ENCODE data around the gene ELMOD1. TPM values are rescaled to one million over a fixed set of nuclear protein-coding genes. Genes with fewer than 3 reads are reported as not detected.

The ELMOD1 gene
- total RNA-seq (0.47 TPM), polyA plus RNA-seq (ENCODE audit: insufficient read depth, low read depth, low replicate concordance) (2.6 TPM)
- long read RNA-seq, donor 1 = 0 reads
- long read RNA-seq, donor 2 = 0 reads
- long read RNA-seq, donor 3 = 0 reads
- long read RNA-seq, donor 4 = 0 reads
- long read RNA-seq, donor 5 = 0 reads
- long read RNA-seq, donor 6 = 0 reads
- long read RNA-seq, donor 7, partial matches to known transcripts = 0 of 1 reads
- long read RNA-seq, donor 7, other reads (novel, unspliced or antisense) = 1 of 1 reads
- long read RNA-seq, donor 8 = 0 reads
- long read RNA-seq, donor 9 = 0 reads
- long read RNA-seq, donor 10 = 0 reads

- intact Hi-C loops (cut with DNase I) = no loop called here
- Histone ChIP-seq H3K9me3 (ENCODE audit: control insufficient read depth in 2 of 3, insufficient read depth in 1 of 3, low read length in 3 of 3) (no peaks in the 10 kb centered on the region), H3K36me3 (ENCODE audit: control insufficient read depth in 2 of 3, insufficient read depth in 3 of 3, low read length in 3 of 3) (no peaks in the 10 kb centered on the region), H3K27ac (ENCODE audit: low read depth in 2 of 2, low read length in 2 of 2) (no peak within 1 kb of the TSS), H3K4me1 (ENCODE audit: control insufficient read depth in 2 of 3, insufficient read depth in 2 of 3, low read depth in 1 of 3, low read length in 3 of 3) (peaks cover 0 to 11% (median 4%) of the 10 kb centered on the region in 3 donors), H3K27me3 (ENCODE audit: control insufficient read depth, insufficient read depth, low read length) (peaks cover 36% of the 10 kb centered on the region), H3K9ac (ENCODE audit: low read length in 3 of 3) (peak within 1 kb of the TSS in 1 of 3 donors; percentile 54), H3K4me3 (ENCODE audit: low read length in 3 of 3) (peak within 1 kb of the TSS; percentile 63 to 81 (median 75))
- FAIRE-seq (no peak), DNase-seq (peak; percentile 63 to 81 (median 79))
- no peak for TF ChIP-seq CTCF (IDR thresholded peaks at IDR 0.05; ENCODE audit: borderline replicate concordance, extremely low read depth, insufficient read depth)
Observed at GRCh38 chr11:107590460-107591377, at the start of gene ELMOD1. Gene ELMOD1, plus strand, starts transcription at chr11:107591147. Its CDS starts 27,043 bp downstream, at chr11:107618190.

- peaks cover 0 to 1% (median under 1%) of the 10 kb centered on the region in 3 donors for H3K4me1 ChIP-seq (ENCODE audit: control insufficient read depth in 2 of 3, insufficient read depth in 2 of 3, low read depth in 1 of 3, low read length in 3 of 3)
- no peak overlapping the region for H3K9ac ChIP-seq (ENCODE audit: low read length in 3 of 3)
- DNase-seq (no peak), FAIRE-seq (no peak)
- peaks cover 0 to 2% (median 0%) of the 10 kb centered on the region in 3 donors for H3K36me3 ChIP-seq (ENCODE audit: control insufficient read depth in 2 of 3, insufficient read depth in 3 of 3, low read length in 3 of 3)
- no peak overlapping the region for H3K4me3 ChIP-seq (ENCODE audit: low read length in 3 of 3)
- H3K9me3 ChIP-seq (ENCODE audit: control insufficient read depth in 2 of 3, insufficient read depth in 1 of 3, low read length in 3 of 3) = no peaks in the 10 kb centered on the region
- no peak for TF ChIP-seq CTCF (IDR thresholded peaks at IDR 0.05; ENCODE audit: borderline replicate concordance, extremely low read depth, insufficient read depth)
- intact Hi-C loops (cut with DNase I) = no loop called here
- no peaks in the 10 kb centered on the region for H3K27me3 ChIP-seq (ENCODE audit: control insufficient read depth, insufficient read depth, low read length)
- H3K27ac ChIP-seq (ENCODE audit: low read depth in 2 of 2, low read length in 2 of 2) = no peak overlapping the region
Observed at GRCh38 chr11:107545101-107545514, 45.8 kb upstream of the ELMOD1 start.

- intact Hi-C loops (cut with DNase I) = no loop called here
- TF ChIP-seq CTCF (IDR thresholded peaks at IDR 0.05; ENCODE audit: borderline replicate concordance, extremely low read depth, insufficient read depth) = no peak
- DNase-seq (no peak), FAIRE-seq (no peak)
- H3K36me3 ChIP-seq (ENCODE audit: control insufficient read depth in 2 of 3, insufficient read depth in 3 of 3, low read length in 3 of 3) = peaks cover 0 to 2% (median 2%) of the 10 kb centered on the region in 3 donors
- peaks cover 0 to 3% (median 3%) of the 10 kb centered on the region in 3 donors for H3K4me1 ChIP-seq (ENCODE audit: control insufficient read depth in 2 of 3, insufficient read depth in 2 of 3, low read depth in 1 of 3, low read length in 3 of 3)
- H3K9ac ChIP-seq (ENCODE audit: low read length in 3 of 3) = no peak overlapping the region
- no peak overlapping the region for H3K4me3 ChIP-seq (ENCODE audit: low read length in 3 of 3)
- H3K27ac ChIP-seq (ENCODE audit: low read depth in 2 of 2, low read length in 2 of 2) = no peak overlapping the region
- no peaks in the 10 kb centered on the region for H3K9me3 ChIP-seq (ENCODE audit: control insufficient read depth in 2 of 3, insufficient read depth in 1 of 3, low read length in 3 of 3)
- no peaks in the 10 kb centered on the region for H3K27me3 ChIP-seq (ENCODE audit: control insufficient read depth, insufficient read depth, low read length)
Observed at GRCh38 chr11:107547961-107548360, 43.0 kb upstream of the ELMOD1 start.

Measured in kidney (tissue), 22 donors.